GM21786 (cell line): Measurements from ENCODE around the gene BBIP1.
"Not testable (repeated sequence)": the region's sequence is repeated elsewhere in the genome, so short reads cannot be mapped to it uniquely, and the experiment has no call there.

Experiments
- ATAC-seq: cut with Tn5 transposase; IDR thresholded peaks from one replicate; pipeline ENCODE4 v1.9.1; 2021; ENCODE audit not compliant: unreplicated experiment

Gene BBIP1

DNA sequence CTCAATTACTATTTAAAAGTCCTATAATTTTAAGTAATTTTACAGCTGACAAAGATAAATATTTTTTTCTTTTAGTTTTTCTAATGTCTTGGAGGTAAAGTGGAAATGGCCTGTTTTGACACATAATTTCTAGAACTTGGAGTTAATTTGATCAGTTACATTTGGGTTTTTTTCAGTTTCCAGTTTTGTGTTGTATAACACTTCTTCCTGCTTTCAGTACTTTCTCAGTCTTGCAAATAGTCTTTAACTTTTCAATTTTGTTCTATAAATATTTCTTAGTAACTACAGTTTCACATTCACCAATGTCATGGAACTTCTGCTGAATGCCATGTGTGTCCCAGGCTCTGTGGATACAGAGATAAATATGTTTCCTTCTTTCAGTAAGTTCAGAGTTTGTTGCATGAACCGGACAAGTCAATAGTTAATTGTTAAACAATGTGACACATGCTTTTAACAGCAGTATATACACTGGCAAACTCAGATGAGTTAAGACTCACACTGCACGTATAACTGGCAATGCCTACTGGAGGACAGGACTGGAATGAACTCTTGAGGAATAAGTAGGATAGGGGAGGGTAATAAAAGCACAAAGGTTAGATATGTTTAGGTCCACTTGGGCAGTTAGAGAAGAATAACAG lies 5.0 kb upstream of the BBIP1 start:
- peak; percentile 22 for ATAC-seq

DNA sequence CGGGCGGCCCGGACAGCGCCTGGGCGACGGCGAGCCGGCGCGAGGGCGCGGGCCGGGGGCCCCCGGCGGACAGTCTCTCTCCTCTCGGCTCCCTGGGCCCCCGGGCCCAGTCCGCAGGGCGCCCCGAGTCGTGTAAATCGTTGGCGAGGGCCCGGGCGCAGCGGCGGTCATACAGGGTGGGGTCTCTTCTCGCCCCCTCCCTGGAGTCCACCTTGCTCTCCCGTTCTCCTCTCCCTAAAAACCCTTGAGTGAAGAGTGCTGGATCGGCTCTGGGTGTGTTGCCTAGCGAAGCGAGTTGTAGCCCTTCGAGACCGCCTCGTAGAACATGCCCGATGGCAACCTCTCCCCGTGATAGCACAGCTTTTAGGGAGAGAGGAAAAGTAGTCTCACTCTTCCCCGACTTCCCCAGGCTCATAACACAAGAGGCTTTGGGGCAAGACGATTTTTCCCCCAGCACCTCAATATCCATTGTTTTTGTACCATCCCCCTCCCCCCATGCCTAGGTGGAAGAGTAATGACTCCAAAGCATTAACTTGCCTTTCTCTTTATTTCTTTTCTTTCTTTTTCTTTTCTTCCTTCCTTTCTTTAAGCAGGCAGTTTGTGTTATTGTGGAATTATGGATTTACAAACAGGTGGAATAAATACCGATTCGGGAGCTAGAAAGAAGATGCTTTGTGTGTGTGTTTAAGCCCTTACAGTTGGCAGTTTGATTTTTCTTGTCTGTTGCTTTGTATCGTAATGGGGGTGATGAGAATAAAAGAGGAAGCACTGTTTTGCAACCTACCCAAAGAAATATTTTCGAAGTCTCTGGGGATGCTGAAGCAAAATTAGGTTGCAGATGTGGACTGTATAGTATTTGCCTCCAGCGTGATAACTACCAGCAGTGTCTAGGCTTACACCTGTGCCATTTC lies 1.2 kb upstream of the BBIP1 start:
- peak; percentile 26 for ATAC-seq

DNA sequence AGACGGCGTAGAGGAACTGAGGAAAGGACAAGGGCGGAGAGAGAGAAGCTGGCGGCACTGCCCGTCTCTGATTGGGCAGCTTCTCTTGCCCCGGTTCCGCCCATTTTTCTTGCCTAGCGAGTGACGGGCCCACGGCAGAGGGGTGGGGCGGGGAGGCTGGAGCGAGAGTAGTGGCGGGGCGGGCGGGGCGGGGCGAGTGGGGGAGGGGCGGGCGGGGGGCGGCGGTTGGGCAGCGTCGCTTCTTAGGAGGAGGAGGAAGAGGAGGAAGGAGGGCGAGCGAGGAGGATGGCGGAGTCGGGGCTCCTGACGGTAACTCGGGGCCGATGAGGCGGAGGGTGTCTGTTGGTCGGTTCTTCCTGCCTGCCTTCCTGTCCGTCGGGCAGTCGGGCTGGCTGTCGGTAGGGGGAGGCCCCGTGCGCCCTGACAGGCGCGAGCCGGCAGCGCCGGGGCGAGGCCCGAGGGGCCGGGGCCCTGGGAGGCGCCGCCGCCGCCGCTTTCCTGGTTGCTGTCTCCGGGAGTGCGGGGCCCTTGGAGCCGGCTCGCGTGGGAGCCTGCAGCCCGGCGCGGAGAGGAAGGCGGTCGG lies 460 bp upstream of the BBIP1 start, which contains the start of gene SHOC2:
Gene SHOC2 (plus strand): TSS at position 256 of the 583 bp plus-strand sequence. CDS start 44,755 bp downstream, outside the sequence.
- ATAC-seq: no peak

DNA sequence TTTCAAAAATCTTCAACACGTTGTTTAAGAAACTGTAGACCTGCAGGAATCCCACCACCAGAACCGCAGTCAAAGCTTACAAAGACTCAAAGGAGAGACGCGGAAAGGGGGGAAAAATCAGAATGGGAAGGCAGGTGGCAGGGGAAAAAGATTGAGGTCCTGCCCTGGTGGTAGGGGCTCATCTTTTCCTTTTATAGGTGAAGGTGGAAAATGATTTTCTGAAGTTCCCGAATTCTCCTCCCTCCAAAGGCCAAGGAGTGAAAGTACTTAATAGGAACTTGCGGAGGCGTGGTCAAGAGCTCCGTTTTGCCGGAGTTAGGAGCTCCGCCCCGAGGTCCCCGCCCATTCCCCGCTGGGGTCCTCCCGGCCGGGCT lies 724 bp downstream of the BBIP1 start:
- ATAC-seq: no peak

DNA sequence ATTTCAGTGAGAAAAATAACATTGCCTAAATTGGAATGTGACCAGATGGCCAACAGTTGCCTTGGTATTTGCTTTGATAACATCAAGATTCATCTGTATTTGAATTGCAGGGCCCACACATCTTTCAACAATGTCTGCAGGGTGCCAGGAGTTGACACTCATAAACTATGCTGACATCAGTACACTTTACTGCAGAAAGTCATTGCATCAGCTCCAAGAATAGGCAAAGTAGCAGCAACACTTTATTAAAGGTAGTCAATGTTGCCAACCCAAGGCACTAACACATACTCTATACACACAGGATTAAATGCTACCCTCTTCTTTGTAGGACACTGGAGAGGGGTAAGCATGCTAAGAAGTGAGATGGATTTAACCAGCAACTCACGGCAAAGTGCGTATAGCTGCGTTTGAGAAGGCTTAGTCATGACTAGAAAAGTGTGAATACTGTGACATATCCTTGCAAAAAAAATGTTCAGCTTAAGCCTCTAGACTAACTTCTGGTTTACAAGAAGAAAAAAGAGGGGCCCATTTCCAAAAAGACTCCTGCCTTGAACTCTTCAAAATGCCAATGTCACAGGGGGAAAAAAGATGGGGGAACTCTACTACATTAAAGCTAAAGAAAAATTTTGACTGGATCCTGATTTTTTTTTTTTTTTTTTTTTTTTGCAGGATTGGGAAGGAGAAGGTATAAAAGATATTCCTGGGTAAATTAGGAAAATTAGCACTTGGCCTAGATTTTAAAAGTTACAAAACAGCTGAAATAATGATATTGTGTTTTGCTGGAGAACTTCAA lies 2.2 kb downstream of the BBIP1 start:
- no peak for ATAC-seq

DNA sequence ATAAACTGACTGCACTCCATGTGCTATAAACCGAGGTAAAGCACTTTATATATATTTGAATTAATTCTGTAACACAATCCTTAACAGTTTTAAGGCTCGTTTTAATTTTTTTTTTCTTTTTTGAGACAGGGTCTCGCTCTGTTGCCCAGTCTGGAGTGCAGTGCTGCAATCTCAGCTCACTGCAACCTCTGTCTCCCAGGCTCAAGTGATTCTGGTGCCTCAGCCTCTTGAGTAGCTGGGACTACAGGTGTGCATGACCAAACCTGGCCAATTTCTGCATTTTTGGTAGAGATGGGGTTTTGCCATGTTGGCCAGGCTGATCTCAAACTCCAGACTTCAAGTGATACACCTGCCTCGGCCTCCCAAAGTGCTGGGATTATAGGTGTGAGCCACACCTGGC lies 3.4 kb downstream of the BBIP1 start:
- not testable (repeated sequence) for ATAC-seq

DNA sequence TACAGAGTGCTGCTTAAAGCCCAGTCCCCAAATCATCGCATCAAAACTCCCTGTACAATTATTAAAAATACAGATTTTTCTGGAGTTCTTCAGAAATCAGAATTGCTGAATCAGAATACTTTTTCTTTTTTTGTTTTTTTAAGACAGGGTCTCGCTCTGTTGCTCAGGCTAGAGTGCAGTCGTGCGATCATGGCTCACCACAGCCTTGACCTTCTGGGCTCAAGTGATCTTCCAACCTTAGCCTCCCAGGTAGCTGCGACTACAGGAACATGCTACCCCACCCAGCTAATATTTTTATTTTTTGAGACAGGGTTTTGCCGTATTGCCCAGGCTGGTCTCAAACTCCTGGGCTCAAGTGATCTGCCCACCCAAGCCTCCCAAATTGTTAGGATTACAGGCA lies 3.9 kb downstream of the BBIP1 start:
- ATAC-seq: no peak

DNA sequence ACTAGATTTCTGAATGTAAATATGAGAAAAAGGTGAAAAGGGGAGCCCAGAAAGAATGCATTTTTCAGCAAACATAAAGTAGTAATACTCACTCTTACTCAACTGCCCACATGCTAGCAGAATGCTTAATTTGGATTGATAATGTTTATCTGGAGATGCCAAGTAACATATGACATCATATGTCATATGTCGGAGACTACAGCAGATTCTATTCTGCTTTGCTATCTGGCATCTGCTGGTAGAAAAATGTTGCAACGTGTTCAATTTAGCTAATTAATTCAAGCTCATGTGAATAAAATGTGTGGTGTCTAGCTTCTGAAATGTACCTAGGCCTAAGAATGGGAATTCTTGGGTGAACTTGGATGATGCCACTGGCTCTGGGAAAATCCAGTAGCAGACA lies 4.5 kb downstream of the BBIP1 start:
- no peak for ATAC-seq

DNA sequence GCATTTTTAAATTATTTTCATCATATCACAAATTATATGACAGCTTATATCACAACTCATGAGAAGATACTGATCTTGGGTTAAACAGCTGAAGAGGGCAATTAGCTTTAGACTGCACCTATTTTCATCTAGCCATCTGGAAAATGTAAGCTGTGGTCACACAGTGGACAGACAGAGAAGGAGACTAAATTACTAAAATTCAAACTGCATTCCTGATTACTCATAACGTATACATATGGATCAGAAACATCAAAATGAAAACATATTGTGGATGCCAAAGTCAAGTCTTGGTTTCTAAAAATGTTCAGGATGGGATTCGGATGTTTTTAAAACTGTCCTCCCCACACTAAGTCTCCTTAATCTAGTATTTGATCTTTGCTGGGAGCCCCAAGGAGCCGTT lies 6.6 kb downstream of the BBIP1 start:
- ATAC-seq: no peak

DNA sequence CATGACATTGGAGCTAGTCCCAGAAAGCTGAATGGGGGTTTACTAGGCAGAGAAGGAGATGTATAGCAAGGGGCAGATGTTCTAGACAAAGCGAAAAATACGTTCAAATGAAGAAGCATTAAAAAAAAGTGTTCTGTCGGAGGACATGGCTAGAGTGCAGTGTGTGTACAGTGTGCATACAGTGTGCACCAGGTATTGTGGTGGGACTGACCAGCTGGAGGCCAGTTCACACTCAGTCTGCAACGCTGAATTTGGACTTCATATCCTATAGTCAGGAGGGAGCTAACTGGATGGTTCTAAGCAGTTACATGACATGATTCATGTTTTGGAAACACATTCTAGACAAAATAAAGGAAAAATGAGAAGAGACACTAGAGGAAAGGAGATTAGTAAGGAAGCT lies 8.8 kb downstream of the BBIP1 start:
- no peak for ATAC-seq

DNA sequence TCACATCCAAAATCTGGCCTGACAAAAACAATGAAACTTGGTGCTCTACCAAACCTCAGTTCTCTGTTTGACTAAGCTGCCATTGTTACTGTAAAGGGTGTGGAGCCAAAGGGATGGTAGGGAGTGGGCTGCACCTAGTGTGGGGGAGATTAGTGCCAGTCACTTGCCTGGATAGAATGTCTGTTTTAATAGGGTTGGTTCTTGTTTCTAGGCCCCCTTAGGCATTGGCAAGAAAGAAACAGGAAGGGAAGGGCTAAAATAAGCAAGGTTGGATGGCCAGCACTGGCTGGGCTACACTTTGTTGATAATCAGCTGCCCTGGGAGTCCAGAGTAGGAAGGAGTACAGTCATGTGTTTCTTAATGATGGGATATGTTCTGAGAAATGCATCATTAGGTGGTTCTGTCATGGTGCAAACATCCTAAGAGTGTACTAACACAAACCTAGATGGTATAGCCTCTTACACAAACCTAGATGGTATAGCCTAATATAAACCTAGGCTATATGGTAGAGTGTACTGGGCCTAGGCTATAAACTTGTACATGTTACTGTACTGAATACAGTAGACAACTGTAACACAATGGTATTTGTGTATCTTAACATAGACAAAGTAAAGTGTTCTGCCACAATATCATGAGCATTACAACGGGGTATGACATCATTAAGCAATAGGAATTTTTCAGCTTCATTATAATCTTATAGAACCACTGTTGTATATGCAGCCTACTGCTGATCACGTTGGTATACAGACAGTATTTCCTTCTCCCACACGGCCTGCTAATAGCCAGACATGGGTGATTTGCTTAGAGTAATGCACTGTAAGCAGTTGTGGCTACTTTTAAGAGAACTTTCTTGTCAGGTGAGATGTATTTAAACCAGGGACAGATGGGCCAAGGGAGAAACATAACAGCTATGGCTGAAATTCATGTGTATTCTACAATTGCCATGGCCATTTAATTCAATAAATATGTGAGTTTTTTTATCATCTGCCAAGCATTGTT lies 15.4 kb downstream of the BBIP1 start:
- peak; percentile 68 for ATAC-seq

DNA sequence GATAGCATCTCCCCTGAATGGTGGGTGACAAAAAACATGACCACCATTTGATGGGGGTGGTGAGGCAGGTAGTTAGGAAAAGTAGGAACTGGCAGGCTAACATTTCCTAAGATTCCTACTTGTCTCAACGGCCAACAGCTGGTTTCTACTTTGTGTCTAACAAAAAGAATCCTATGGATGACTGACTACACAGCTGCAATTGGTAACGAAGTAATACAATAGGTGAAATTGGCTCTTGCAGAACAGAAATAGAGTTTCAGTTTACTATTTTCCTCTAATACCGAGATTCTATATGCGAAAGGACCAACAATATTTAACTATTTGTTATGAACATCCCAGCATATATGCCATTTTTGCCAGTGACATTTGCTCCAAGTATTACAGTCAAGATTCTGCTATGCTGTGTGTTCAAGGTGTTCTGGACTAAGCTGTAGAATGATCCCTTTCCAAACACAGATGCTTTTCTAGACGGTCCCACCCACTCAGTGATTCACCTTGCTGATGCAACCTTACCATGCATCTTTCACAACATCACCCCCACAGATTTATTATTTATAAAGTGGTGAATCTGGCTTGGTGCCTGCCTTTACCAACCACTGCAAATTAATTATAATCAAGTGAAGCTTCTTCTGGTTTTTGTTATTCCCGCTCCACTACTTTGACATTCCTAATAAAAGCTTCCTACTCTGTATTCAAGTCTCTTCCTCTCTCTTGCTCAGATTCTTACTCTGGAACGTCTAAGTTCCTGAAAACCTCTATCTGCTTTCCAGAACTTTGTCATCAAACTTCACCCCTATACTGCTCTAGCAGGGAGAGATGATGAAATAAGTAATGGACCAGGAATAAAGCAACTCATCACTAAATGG lies 16.8 kb downstream of the BBIP1 start:
- ATAC-seq: no peak

DNA sequence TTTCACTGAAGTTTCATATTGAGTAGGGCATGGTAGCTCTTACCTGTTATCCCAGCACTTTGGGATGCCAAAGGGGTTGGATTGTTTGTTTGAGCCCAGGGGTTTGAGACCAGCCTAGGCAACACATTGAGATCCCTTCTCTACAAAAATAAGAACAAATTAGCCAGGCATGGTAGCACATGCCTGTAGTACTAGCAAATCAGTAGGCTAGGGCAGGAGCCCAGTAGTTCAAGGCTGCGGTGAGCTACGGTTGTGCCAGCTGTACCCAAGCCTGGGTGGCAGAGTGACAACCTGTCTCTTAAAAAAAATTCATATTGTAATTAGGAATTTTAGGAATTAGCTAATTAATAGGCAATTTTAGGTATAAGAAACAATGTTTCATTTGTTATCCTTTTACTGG lies 18.0 kb downstream of the BBIP1 start:
- no peak for ATAC-seq

DNA sequence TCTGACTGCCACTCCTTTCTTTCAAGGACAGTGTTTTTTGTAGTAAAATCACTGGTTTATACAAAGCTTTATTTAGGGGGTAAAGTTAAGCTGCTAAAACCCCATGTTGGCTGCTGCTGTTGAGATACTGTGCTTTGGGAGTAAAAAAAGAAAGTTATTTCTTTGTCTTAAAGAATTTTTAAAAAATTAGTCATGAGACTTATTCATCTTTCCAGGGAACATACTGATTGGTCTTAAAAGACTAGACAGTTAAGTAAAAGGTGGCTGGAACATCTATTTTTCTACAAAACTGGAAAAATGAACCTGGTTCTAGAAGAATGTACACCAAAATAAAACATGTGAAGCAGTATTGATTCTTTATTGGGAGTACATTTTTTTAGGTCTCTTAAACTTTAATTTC lies 20.6 kb downstream of the BBIP1 start:
- ATAC-seq: no peak

DNA sequence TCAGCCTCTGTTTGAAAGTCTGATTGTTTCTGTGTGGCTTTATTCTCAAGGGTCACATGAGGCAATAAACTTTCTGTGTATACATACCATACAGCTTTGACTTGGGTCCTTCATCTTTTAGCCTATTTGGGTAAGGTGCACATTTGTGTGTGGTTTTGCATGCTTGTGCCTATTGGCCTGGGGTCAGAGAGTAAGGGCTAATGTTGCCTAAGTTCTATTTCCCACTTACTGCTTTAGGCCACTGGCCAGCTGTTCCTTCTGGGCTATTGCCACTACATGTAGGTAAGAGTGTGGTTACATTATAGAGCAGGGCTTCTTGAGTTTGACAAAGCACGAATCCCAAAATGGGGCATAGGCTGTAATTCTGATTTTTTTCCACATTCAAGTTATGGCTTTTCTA lies 21.8 kb downstream of the BBIP1 start:
- no peak for ATAC-seq

DNA sequence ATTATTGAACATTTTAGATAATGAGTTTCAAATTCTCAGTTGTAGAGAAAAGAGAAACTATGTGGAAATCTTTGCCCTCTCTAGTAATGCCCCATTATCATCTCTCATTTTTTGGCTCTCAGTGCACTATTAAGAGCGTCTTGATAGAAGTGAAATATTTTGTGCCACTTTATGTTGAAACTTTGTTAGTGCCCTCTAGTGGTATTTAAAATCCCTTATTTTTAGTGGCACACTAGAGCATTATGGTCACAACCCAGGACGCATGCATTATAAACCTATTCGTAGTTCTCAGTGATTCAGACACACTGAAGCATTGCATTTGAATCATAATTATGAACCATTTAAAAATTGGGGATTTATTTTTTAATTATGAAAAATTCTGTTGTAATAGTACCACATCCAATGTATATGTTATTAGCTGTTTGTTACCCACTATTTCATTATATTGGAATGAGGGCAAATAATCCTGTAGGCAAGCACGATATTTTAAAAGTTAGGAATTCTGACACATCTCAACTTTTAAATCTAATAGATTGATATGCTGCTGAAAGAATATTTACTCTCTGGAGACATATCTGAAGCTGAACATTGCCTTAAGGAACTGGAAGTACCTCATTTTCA lies 25.3 kb downstream of the BBIP1 start:
- ATAC-seq: peak; percentile 80

DNA sequence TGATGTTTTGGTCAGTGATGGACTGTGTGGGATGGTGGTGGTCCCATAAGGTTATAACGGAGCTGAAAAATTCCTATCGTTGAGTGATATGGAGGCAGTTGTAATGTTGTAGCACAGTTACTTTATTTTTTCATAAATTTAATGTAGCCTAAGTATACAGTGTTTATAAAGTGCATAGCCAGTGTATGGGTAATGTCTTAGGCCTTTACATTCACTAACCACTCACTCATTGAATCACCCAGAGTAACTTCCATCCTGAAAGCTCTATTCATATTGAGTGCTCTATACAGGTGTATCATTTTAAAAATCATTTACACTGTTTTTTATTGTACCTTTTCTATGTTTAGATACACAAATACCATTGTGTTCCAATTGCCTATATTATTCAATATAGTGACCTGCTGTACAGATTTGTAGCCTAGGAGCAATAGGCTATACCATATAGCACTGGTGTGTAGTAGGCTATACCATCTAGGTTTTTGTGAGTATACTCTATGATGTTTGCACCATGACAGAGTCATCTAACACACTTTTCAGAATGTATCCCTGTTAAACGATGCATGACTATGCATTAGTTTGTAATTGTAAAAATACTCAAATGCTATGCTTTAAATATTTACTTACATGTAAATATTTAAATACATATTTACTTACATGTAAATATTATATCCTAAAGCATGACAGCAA lies 26.2 kb downstream of the BBIP1 start:
- no peak for ATAC-seq

DNA sequence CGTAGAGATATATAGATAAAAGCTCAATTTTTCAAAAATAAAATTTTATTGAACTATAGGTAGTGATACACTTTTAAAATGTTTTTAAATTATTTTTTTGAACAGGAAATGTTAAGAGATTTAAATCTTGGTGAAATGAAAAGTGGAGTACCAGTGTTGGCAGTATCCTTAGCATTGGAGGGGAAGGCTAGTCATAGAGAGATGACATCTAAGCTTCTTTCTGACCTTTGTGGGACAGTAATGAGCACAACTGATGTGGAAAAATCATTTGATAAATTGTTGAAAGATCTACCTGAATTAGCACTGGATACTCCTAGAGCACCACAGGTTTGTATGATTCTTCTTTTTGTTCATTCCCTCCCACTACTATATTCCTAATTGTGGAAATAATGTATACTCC lies 31.4 kb downstream of the BBIP1 start:
- ATAC-seq: no peak
